HEK293 (cell line): ENCODE data around the gene KRT38.

Experiments used
- CTCF ChIA-PET: fragments of 350-600 bp; formaldehyde crosslinking; extraction: SDS; loops from one replicate; lab custom pipeline; 2021; ENCODE audit warnings: antibody characterized with exemption; lab: Yijun Ruan, JAX
- POLR2A ChIA-PET: fragments of 300-600 bp; formaldehyde crosslinking; extraction: SDS; loops from one replicate; lab custom pipeline; 2020; ENCODE audit warnings: antibody characterized with exemption, inconsistent platforms; lab: Yijun Ruan, JAX
- H3K27ac ChIP-seq: fragments of 200-500 bp; sonication (Bioruptor generic); 2 replicates; pipeline ENCODE4 v1.5.1; 2014; ENCODE audit warnings: low read depth, low read length, control low read depth, inconsistent platforms; ENCODE audit errors: extremely low read depth
- H3K36me3 ChIP-seq, 2 experiments: fragments of 200-500 bp in 1 of 2; sonication (Bioruptor generic) in 1 of 2; 1 replicate in 1 of 2; 2 replicates in 1 of 2; pipeline ENCODE4 v1.5.1; 2014 to 2017; ENCODE audit warnings: inconsistent platforms in 2 of 2, low read length in 2 of 2; ENCODE audit not compliant: control insufficient read depth in 2 of 2, insufficient read depth in 1 of 2
- H3K4me1 ChIP-seq: fragments of 200-500 bp; sonication (Bioruptor generic); 2 replicates; pipeline ENCODE4 v1.5.1; 2014; ENCODE audit warnings: mild to moderate bottlenecking, low read length, inconsistent platforms; ENCODE audit not compliant: control insufficient read depth, insufficient read depth
- H3K4me3 ChIP-seq: 2 replicates; pipeline ENCODE4 v1.5.1; 2011; ENCODE audit warnings: low read depth, mild to moderate bottlenecking, control low read depth, low read length, moderate library complexity
- H3K9me3 ChIP-seq: fragments of 200-500 bp; sonication (Bioruptor generic); 2 replicates; pipeline ENCODE4 v1.5.1; 2014; ENCODE audit warnings: low read depth, low read length, inconsistent platforms; ENCODE audit not compliant: control insufficient read depth, insufficient read depth
- HOXD13 ChIP-seq: sonication (generic); formaldehyde crosslinking; IDR thresholded peaks from 2 replicates; pipeline ENCODE4 v1.8.0; 2022; ENCODE audit warnings: missing genetic modification reagents, borderline replicate concordance
- INSM2 ChIP-seq: fragments of 450-650 bp; formaldehyde crosslinking; IDR thresholded peaks from 2 replicates; pipeline ENCODE4 v1.5.1; 2016; ENCODE audit warnings: missing biosample characterization, missing genetic modification characterization
- KLF10 ChIP-seq: fragments of 450-650 bp; IDR thresholded peaks from 2 replicates; pipeline ENCODE4 v1.5.1; 2018; ENCODE audit warnings: missing biosample characterization, mild to moderate bottlenecking, missing genetic modification characterization
- MEIS1 ChIP-seq: sonication (generic); formaldehyde crosslinking; IDR thresholded peaks from 2 replicates; pipeline ENCODE4 v1.8.1; 2022; ENCODE audit warnings: missing genetic modification reagents, mild to moderate bottlenecking, borderline replicate concordance
- PRDM2 ChIP-seq: fragments of 450-650 bp; formaldehyde crosslinking; IDR thresholded peaks from 2 replicates; pipeline ENCODE4 v1.5.1; 2016; ENCODE audit warnings: missing biosample characterization, missing genetic modification characterization, borderline replicate concordance
- SETDB1 ChIP-seq: IDR thresholded peaks from one replicate; pipeline ENCODE4 v1.6.1; 2017; ENCODE audit warnings: mild to moderate bottlenecking, low read length, moderate library complexity, mixed read lengths; ENCODE audit not compliant: insufficient read length
- SP7 ChIP-seq: fragments of 450-650 bp; formaldehyde crosslinking; IDR thresholded peaks from 2 replicates; pipeline ENCODE4 v1.5.1; 2016; ENCODE audit warnings: missing biosample characterization, missing genetic modification characterization
- ZBTB1 ChIP-seq: fragments of 450-650 bp; formaldehyde crosslinking; IDR thresholded peaks from 2 replicates; pipeline ENCODE4 v1.5.1; 2016; ENCODE audit warnings: missing biosample characterization, missing genetic modification characterization
- ZFHX2 ChIP-seq: fragments of 450-650 bp; formaldehyde crosslinking; conservative IDR thresholded peaks from 2 replicates; pipeline ENCODE4 v1.5.1; 2016; ENCODE audit warnings: missing biosample characterization, missing genetic modification characterization
- ZFP69B ChIP-seq: fragments of 450-650 bp; formaldehyde crosslinking; IDR thresholded peaks from 2 replicates; pipeline ENCODE4 v1.5.1; 2016; ENCODE audit warnings: missing biosample characterization, missing genetic modification characterization
- ZNF132 ChIP-seq: fragments of 450-650 bp; formaldehyde crosslinking; IDR thresholded peaks from 2 replicates; pipeline ENCODE4 v1.5.1; 2017; ENCODE audit warnings: missing biosample characterization, missing genetic modification characterization, borderline replicate concordance
- ZNF140 ChIP-seq: fragments of 450-650 bp; formaldehyde crosslinking; IDR thresholded peaks from 2 replicates; pipeline ENCODE4 v1.5.1; 2016; ENCODE audit warnings: missing biosample characterization, missing genetic modification characterization
- ZNF146 ChIP-seq: fragments of 450-650 bp; formaldehyde crosslinking; IDR thresholded peaks from 2 replicates; pipeline ENCODE4 v1.5.1; 2016; ENCODE audit warnings: missing biosample characterization, missing genetic modification characterization
- ZNF175 ChIP-seq: fragments of 450-650 bp; formaldehyde crosslinking; IDR thresholded peaks from 2 replicates; pipeline ENCODE4 v1.5.1; 2016; ENCODE audit warnings: missing biosample characterization, missing genetic modification characterization
- ZNF23 ChIP-seq: fragments of 450-650 bp; formaldehyde crosslinking; IDR thresholded peaks from 2 replicates; pipeline ENCODE4 v1.5.1; 2016; ENCODE audit warnings: missing biosample characterization, missing genetic modification characterization, borderline replicate concordance
- ZNF239 ChIP-seq: fragments of 450-650 bp; formaldehyde crosslinking; IDR thresholded peaks from 2 replicates; pipeline ENCODE4 v1.5.1; 2016; ENCODE audit warnings: missing biosample characterization, missing genetic modification characterization
- ZNF416 ChIP-seq: fragments of 450-650 bp; formaldehyde crosslinking; IDR thresholded peaks from 2 replicates; pipeline ENCODE4 v1.5.1; 2016; ENCODE audit warnings: missing biosample characterization, missing genetic modification characterization
- ZNF423 ChIP-seq: fragments of 450-650 bp; formaldehyde crosslinking; IDR thresholded peaks from 2 replicates; pipeline ENCODE4 v1.5.1; 2016; ENCODE audit warnings: missing biosample characterization, missing genetic modification characterization
- ZNF560 ChIP-seq: fragments of 450-650 bp; formaldehyde crosslinking; IDR thresholded peaks from 2 replicates; pipeline ENCODE4 v1.5.1; 2017; ENCODE audit warnings: missing biosample characterization, missing genetic modification characterization, borderline replicate concordance
- ZNF670 ChIP-seq: fragments of 450-650 bp; formaldehyde crosslinking; IDR thresholded peaks from 2 replicates; pipeline ENCODE4 v1.5.1; 2016; ENCODE audit warnings: missing biosample characterization, missing genetic modification characterization, low read depth
- ZNF785 ChIP-seq: fragments of 450-650 bp; formaldehyde crosslinking; IDR thresholded peaks from 2 replicates; pipeline ENCODE4 v1.5.1; 2016; ENCODE audit warnings: missing biosample characterization, missing genetic modification characterization
- TF ChIP-seq, protein P1 (sequence below): IDR thresholded peaks from 2 replicates; pipeline ENCODE4 v1.6.1; 2011; ENCODE audit warnings: mild to moderate bottlenecking, low read depth, low read length, borderline replicate concordance
- TF ChIP-seq, protein P2 (sequence below): fragments of 450-650 bp; formaldehyde crosslinking; IDR thresholded peaks from 2 replicates; pipeline ENCODE4 v1.5.1; 2016; ENCODE audit warnings: missing biosample characterization, missing genetic modification characterization

Gene KRT38

DNA sequence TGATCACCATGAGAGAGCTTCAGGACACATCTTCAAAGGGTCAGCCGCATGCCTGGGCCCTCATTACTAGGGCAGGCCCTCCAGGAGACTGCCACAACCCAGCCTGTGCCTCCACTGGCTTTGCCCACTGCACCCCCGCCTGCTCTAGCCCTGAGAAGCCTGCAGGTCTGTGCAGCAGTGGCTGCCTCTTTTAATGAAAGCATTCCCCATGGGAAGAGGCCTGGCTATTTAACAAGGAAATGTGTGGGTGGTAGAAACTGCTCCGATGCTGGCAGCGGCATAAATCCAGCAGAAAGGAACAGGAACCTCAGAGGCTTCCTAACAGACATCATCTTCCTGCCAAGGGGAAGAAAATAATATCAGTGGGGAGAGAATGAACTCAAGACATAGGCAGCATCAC is 26.8 kb upstream of the KRT38 start (continued):
- TF ChIP-seq PRDM2 (no peak), ZNF132 (no peak), ZNF146 (tag by site-specific recombination) (no peak), MEIS1 (no peak), INSM2 (tag by site-specific recombination) (no peak), ZNF140 (tag by site-specific recombination) (no peak), ZNF785 (tag by site-specific recombination) (no peak), ZNF23 (no peak), HOXD13 (CRISPR knock-in tag) (no peak), ZNF670 (tag by site-specific recombination) (no peak), SETDB1 (no peak), ZNF416 (tag by site-specific recombination) (no peak), ZNF175 (no peak)
- TF ChIP-seq, protein P1, sequence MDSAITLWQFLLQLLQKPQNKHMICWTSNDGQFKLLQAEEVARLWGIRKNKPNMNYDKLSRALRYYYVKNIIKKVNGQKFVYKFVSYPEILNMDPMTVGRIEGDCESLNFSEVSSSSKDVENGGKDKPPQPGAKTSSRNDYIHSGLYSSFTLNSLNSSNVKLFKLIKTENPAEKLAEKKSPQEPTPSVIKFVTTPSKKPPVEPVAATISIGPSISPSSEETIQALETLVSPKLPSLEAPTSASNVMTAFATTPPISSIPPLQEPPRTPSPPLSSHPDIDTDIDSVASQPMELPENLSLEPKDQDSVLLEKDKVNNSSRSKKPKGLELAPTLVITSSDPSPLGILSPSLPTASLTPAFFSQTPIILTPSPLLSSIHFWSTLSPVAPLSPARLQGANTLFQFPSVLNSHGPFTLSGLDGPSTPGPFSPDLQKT: no peak

GRCh38 chr17:41466988-41467387 is 26.2 kb upstream of the KRT38 start, which contains the start of gene KRT32:
Gene KRT32, minus strand, starts transcription at chr17:41467386. Its CDS starts 61 bp downstream, at chr17:41467325.
- Histone ChIP-seq H3K27ac (no peak within 1 kb of the TSS), H3K4me1 (no peaks in the 10 kb centered on the region), H3K36me3 (no peaks in the 10 kb centered on the region), H3K4me3 (no peak within 1 kb of the TSS), H3K9me3 (no peaks in the 10 kb centered on the region)
- TF ChIP-seq KLF10 (tag by site-specific recombination) (no peak), ZFHX2 (tag by site-specific recombination) (no peak), ZNF560 (tag by site-specific recombination) (no peak), ZBTB1 (tag by site-specific recombination) (no peak), ZNF423 (tag by site-specific recombination) (no peak), ZNF239 (no peak), ZNF785 (tag by site-specific recombination) (no peak), ZNF175 (no peak), ZFP69B (tag by site-specific recombination) (no peak), SP7 (tag by site-specific recombination) (no peak), ZNF146 (tag by site-specific recombination) (no peak)
- TF ChIP-seq, protein P2, sequence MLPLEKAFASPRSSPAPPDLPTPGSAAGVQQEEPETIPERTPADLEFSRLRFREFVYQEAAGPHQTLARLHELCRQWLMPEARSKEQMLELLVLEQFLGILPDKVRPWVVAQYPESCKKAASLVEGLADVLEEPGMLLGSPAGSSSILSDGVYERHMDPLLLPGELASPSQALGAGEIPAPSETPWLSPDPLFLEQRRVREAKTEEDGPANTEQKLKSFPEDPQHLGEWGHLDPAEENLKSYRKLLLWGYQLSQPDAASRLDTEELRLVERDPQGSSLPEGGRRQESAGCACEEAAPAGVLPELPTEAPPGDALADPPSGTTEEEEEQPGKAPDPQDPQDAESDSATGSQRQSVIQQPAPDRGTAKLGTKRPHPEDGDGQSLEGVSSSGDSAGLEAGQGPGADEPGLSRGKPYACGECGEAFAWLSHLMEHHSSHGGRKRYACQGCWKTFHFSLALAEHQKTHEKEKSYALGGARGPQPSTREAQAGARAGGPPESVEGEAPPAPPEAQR (tag by site-specific recombination): no peak
- ChIA-PET CTCF (interaction anchor here (0.9 to 1.0 kb wide), 2 partner anchors 82 to 144 kb away, joined by 4 read pairs; no protein-coding TSS in a partner anchor), POLR2A (no interaction called here)
